Measurements from ENCODE around the gene EIF3B.
A peak's percentile ranks its signal among the peaks of the same experiment; 100 is the strongest.
"Not testable (repeated sequence)": the region's sequence is repeated elsewhere in the genome, so short reads cannot be mapped to it uniquely, and the experiment has no call there.

The EIF3B gene

DNA sequence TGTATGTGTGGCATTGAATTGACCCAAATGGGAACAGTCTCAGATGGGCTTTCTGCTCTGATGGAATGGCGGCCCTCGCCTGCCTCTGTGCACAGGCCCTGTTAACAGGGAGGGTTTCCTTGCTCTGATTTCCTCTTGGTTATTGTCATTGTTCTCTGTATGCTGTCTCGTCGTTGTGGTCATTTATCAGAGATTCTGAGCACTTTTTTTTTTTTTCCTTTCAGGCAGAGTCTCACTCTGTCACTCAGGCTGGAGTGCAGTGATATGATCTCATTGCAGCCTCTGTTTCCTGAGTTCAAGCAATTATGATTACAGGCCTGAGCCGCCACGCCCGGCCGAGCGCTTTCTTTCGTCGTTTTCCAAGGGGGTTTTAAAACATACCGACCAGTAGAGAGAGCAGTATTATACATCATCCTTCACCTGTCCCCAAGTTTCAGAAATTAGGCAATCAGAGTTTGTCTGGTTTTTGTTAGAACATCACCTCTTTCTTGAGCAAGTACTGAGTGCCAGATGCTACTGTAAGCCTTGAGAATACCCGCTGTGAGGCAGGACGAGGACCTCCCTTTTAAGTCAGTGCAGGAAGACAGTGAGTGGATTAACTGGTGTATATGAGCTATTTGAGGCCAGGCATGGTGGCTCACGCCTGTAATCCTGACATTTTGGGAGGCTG, 55.3 kb downstream of the EIF3B start:
- TF ChIP-seq, protein P1, sequence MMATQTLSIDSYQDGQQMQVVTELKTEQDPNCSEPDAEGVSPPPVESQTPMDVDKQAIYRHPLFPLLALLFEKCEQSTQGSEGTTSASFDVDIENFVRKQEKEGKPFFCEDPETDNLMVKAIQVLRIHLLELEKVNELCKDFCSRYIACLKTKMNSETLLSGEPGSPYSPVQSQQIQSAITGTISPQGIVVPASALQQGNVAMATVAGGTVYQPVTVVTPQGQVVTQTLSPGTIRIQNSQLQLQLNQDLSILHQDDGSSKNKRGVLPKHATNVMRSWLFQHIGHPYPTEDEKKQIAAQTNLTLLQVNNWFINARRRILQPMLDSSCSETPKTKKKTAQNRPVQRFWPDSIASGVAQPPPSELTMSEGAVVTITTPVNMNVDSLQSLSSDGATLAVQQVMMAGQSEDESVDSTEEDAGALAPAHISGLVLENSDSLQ (IDR thresholded peaks at IDR 0.05) = peak; percentile 88
- no peak for TF ChIP-seq FOXK2 (IDR thresholded peaks at IDR 0.05)
- ChIA-PET CTCF (no interaction called here), POLR2A (no interaction called here)
- no peak for DNase-seq (ENCODE audit: extremely low spot score)

DNA sequence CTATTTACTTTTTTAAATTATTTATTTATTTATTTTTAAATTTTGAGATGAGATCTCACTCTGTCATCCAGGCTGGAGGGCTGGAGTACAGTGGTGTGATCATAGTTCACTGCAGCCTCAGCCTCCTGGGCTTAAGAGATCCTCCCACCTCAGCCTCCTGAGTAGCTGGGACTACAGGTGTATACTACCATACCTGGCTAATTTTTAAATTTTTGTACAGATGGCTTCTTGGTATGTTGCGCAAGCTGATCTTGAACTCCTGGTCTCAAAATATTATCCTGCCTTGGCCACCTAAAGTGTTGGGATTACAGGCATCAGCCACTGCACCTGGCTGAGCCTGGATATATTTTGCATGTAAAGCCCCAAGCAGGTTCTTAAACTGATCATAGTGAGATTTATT, 56.4 kb downstream of the EIF3B start:
- DNase-seq (ENCODE audit: extremely low spot score) = no peak
- no peak for TF ChIP-seq FOXM1 (IDR thresholded peaks at IDR 0.05; ENCODE audit: borderline replicate concordance)
- ChIA-PET CTCF (no interaction called here), POLR2A (no interaction called here)

DNA sequence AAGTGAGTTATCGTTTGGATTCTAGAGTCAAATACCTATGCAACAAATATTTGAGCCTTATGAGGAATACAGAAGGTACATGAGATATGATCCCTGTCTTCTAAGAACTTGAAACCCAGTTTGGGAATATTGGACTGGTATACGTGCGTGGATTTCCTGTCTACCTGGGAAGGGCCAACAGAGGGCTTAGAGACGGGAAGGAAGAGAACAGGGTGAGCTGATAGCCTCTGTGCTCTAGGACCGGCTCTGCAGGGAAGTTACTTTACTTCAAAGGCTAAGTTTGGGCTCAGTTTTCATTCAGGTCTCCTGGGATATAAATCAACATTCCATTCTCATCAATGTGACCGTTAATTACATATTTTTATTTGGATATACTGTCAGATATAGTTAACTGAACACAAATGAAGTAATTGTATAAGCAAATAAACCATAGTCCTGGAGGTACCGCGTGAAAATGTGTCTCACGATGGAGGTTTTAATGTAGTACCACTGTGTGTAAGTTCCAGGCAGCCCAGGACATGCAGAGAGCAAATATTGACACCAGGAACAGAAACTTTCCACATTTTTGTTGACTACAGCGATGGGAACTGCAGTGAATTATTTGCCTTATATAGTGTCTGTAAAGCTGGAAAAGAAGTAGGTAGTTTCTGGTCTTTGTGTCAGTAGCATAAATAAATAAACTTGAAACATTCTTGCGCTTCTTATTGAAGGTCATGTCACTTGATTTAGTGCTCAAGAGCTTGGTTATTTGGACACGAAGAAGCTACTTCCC, 57.4 kb downstream of the EIF3B start:
- CTCF ChIA-PET = interaction anchor here (0.7 to 1.0 kb wide), 2 partner anchors 57 to 99 kb away, joined by 3 to 4 read pairs; no protein-coding TSS in a partner anchor
- POLR2A ChIA-PET = interaction anchor here (1.2 to 1.5 kb wide), 2 partner anchors 9 to 58 kb away, joined by 4 to 6 read pairs; partner anchors contain the start of gene CHST12
- TF ChIP-seq LEF1 (IDR thresholded peaks at IDR 0.05; ENCODE audit: borderline replicate concordance) (no peak), NFRKB (IDR thresholded peaks at IDR 0.05) (no peak), FOXA1 (IDR thresholded peaks at IDR 0.05) (no peak)
- TF ChIP-seq, protein P1 (IDR thresholded peaks at IDR 0.05) = 0 out of 2 replicates have a peak, but pooled peaks have one; percentile 1

DNA sequence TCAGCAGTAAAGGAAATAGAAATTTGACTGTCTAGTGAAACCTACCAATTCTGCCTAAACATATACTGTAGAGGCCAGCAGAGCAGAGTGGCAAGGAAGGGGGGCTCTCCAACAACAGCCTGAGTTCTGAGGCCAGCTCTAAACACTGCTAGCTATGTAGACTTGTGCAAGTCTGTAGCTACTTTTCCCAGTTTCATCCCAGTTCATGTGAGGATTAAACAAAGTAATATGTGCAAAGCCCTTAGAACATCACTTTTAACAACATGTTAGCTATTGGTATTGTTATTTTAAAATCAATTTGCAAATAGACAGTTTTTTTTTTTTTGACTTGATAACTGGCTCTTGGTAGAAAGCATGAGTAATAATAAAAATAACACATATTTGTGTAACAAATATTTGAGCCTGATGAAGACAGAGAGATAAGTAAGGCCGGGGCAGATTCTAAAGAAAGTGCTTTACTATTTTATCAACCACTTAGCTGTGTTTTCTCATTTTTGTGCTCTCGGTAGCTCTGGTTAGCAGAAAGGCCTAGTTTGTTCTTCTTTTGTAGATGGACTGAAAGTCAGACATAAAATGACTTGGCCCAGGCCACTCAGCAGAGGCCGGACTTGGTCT, 58.1 kb downstream of the EIF3B start:
- TF ChIP-seq ELF4 (IDR thresholded peaks at IDR 0.05) = no peak
- TF ChIP-seq FOXA1 (IDR thresholded peaks at IDR 0.05) = no peak
- no peak for TF ChIP-seq TARDBP (IDR thresholded peaks at IDR 0.05)
- TF ChIP-seq FOXK2 (IDR thresholded peaks at IDR 0.05) = no peak
- TF ChIP-seq L3MBTL2 (conservative IDR thresholded peaks at IDR 0.05) = no peak
- TF ChIP-seq ZNF384 (IDR thresholded peaks at IDR 0.05) = no peak
- TF ChIP-seq FOXM1 (IDR thresholded peaks at IDR 0.05; ENCODE audit: borderline replicate concordance) = no peak
- TF ChIP-seq, protein P1 (IDR thresholded peaks at IDR 0.05) = no peak
- no peak for TF ChIP-seq LEF1 (IDR thresholded peaks at IDR 0.05; ENCODE audit: borderline replicate concordance)
- TF ChIP-seq NFRKB (IDR thresholded peaks at IDR 0.05) = no peak
- POLR2A ChIA-PET = interaction anchor here (1.2 to 1.5 kb wide), 2 partner anchors 9 to 59 kb away, joined by 4 to 6 read pairs; partner anchors contain the start of gene CHST12
- CTCF ChIA-PET = interaction anchor here (0.7 to 1.0 kb wide), 2 partner anchors 56 to 100 kb away, joined by 3 to 4 read pairs; no protein-coding TSS in a partner anchor

More for the DNA sequence above, 57.4 kb downstream of the EIF3B start:
- DNase-seq (ENCODE audit: extremely low spot score) = no peak

DNA sequence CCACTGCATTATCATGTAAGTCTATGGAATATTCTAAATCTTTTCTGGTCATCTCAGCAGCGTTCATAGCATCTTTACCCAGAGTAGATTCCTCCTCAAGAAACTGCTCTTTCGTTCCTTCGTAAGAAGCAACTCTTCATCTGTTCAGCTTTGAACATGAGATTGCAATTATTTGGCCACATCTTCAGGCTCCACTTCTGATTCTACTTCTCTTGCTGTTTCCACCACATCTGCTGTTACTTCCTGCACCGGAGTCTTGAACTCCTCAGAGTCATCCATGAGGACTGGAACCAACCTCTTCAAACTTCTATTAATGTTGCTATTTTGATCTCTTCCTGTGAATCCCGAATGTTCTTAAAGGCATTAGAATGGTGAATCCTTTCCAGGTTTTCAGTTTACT, 61.4 kb downstream of the EIF3B start:
- POLR2A ChIA-PET = no interaction called here
- TF ChIP-seq ZNF384 (IDR thresholded peaks at IDR 0.05) (no peak), LEF1 (IDR thresholded peaks at IDR 0.05; ENCODE audit: borderline replicate concordance) (no peak), SP1 (IDR thresholded peaks at IDR 0.05) (no peak), L3MBTL2 (conservative IDR thresholded peaks at IDR 0.05) (no peak), TARDBP (IDR thresholded peaks at IDR 0.05) (no peak), HDGF (IDR thresholded peaks at IDR 0.05; ENCODE audit: borderline replicate concordance) (no peak), SUZ12 (IDR thresholded peaks at IDR 0.05) (no peak), ELF4 (IDR thresholded peaks at IDR 0.05) (no peak), ARNT (IDR thresholded peaks at IDR 0.05) (no peak), CTBP1 (IDR thresholded peaks at IDR 0.05; ENCODE audit: borderline replicate concordance) (no peak)
- TF ChIP-seq, protein P1 (IDR thresholded peaks at IDR 0.05) = no peak

More for the DNA sequence above, 58.1 kb downstream of the EIF3B start:
- DNase-seq (ENCODE audit: extremely low spot score) = no peak

DNA sequence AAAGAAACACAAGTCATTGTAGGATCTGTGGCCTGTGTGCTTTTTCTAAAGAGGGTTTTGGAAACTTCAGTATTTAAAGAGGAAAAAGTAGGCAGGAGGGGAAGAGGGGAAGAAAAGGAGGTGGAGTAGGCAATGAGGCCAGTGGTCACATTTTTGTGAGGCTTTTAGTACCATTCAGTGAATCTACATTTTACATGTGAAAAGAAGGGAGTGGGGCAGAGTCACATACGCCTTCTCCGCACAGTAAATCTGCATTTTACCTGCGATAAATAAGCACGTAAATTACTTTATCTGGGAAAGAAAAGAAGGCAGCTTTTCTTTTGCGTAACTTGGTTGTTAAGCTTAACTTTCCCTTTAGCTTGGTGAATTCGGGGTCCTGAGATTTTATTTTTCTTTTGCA, 62.0 kb downstream of the EIF3B start:
- CTCF ChIA-PET = no interaction called here
- POLR2A ChIA-PET = no interaction called here
- DNase-seq (ENCODE audit: extremely low spot score) = no peak
- no peak for TF ChIP-seq FOXA1 (IDR thresholded peaks at IDR 0.05)

More for the DNA sequence above, 61.4 kb downstream of the EIF3B start:
- CTCF ChIA-PET = no interaction called here
- no peak for DNase-seq (ENCODE audit: extremely low spot score)

DNA sequence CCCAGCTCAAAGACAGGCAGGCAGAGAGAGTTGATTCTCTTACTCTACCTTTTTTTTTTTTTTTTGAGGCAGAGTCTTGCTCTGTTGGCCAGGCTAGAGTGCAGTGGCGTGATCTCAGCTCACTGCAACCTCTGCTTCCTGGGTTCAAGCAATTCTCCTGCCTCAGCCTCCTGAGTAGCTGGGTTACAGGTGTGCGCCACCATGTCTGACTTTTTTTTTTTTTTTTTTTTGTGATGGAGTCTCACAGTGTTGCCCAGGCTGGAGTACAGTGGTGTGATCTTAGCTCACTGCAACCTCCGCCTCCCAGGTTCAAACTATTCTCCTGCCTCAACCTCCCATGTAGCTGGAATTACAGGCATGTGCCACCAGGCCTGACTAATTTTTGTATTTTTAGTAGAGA, 62.6 kb downstream of the EIF3B start:
- DNase-seq (ENCODE audit: extremely low spot score); CTCF ChIA-PET; POLR2A ChIA-PET: not testable (repeated sequence)

Data from HEK293T (cell line).